HepG2 (cell line): ENCODE data around the gene JMJD6. TPM values are rescaled to one million over a fixed set of nuclear protein-coding genes. Genes with fewer than 3 reads are reported as not detected.

ENCODE experiments used
- ARNT ChIP-seq: fragments of 450-650 bp; IDR thresholded peaks from 2 replicates; pipeline ENCODE4 v1.6.1; 2017
- BCL3 ChIP-seq: sonication (generic); formaldehyde crosslinking; IDR thresholded peaks from 2 replicates; pipeline ENCODE4 v1.5.1; 2020; ENCODE audit warnings: mild to moderate bottlenecking, missing genetic modification reagents, moderate library complexity
- BHLHE40 ChIP-seq: IDR thresholded peaks from 2 replicates; pipeline ENCODE4 v1.6.1; 2011; ENCODE audit warnings: low read length, improper control_type of control experiment
- CTCF ChIP-seq: sonication (generic); formaldehyde crosslinking; IDR thresholded peaks from 2 replicates; pipeline ENCODE4 v1.5.0; 2020; ENCODE audit warnings: mild to moderate bottlenecking, missing genetic modification reagents, moderate library complexity
- E2F5 ChIP-seq: sonication (generic); formaldehyde crosslinking; conservative IDR thresholded peaks from 2 replicates; pipeline ENCODE4 v1.4.0; 2020; ENCODE audit warnings: missing genetic modification reagents
- GABPA ChIP-seq, 2 experiments: IDR thresholded peaks; 2 replicates each; pipeline ENCODE4 v1.6.1; 2011 to 2016; ENCODE audit warnings: low read depth in 2 of 2, low read length in 1 of 2, missing biosample characterization in 1 of 2, missing genetic modification characterization in 1 of 2
- IRX3 ChIP-seq: sonication (generic); formaldehyde crosslinking; IDR thresholded peaks from 2 replicates; pipeline ENCODE4 v1.8.1; 2023; ENCODE audit warnings: mild to moderate bottlenecking, low read depth, missing genetic modification reagents, borderline replicate concordance
- MAZ ChIP-seq, 2 experiments: sonication (generic) in 1 of 2; formaldehyde crosslinking in 1 of 2; IDR thresholded peaks; 2 replicates each; pipeline versions ENCODE4 v1.5.0 to v1.6.1; 2012 to 2020; ENCODE audit warnings: low read depth in 2 of 2, mild to moderate bottlenecking in 2 of 2, borderline replicate concordance in 1 of 2, improper control_type of control experiment in 1 of 2, low read length in 1 of 2, missing genetic modification reagents in 1 of 2, moderate library complexity in 1 of 2
- MED1 ChIP-seq: sonication (generic); formaldehyde crosslinking; IDR thresholded peaks from 2 replicates; pipeline ENCODE4 v1.4.0; 2020; ENCODE audit warnings: missing genetic modification reagents
- NR0B2 ChIP-seq: sonication (generic); formaldehyde crosslinking; IDR thresholded peaks from 2 replicates; pipeline ENCODE4 v1.4.0; 2020; ENCODE audit warnings: mild to moderate bottlenecking, missing genetic modification reagents
- PAF1 ChIP-seq: IDR thresholded peaks from 2 replicates; pipeline ENCODE4 v1.6.1; 2016; ENCODE audit warnings: missing genetic modification reagents, missing compliant biosample characterization
- SKI ChIP-seq: fragments of 450-650 bp; IDR thresholded peaks from one replicate; pipeline ENCODE4 v1.6.1; 2018; ENCODE audit warnings: mild to moderate bottlenecking; ENCODE audit not compliant: partially characterized antibody
- SP5 ChIP-seq: IDR thresholded peaks from 2 replicates; pipeline ENCODE4 v1.6.1; 2016; ENCODE audit warnings: low read depth, borderline replicate concordance
- TEF ChIP-seq: sonication (generic); formaldehyde crosslinking; IDR thresholded peaks from 2 replicates; pipeline ENCODE4 v1.5.0; 2020; ENCODE audit warnings: missing genetic modification reagents
- TGIF2 ChIP-seq: IDR thresholded peaks from 2 replicates; pipeline ENCODE4 v1.6.1; 2016; ENCODE audit warnings: control low read depth, missing compliant biosample characterization
- ZBTB34 ChIP-seq: sonication (generic); formaldehyde crosslinking; IDR thresholded peaks from 2 replicates; pipeline ENCODE4 v1.8.0; 2022; ENCODE audit warnings: mild to moderate bottlenecking, missing genetic modification reagents
- ZNF337 ChIP-seq: sonication (generic); formaldehyde crosslinking; IDR thresholded peaks from 2 replicates; pipeline ENCODE4 v1.5.1; 2020; ENCODE audit warnings: missing genetic modification reagents, low read depth, mild to moderate bottlenecking, borderline replicate concordance
- ZNF354B ChIP-seq: sonication (generic); formaldehyde crosslinking; IDR thresholded peaks from 2 replicates; pipeline ENCODE4 v1.8.0; 2022; ENCODE audit warnings: mild to moderate bottlenecking, missing genetic modification reagents
- ZNF879 ChIP-seq: sonication (generic); formaldehyde crosslinking; IDR thresholded peaks from 2 replicates; pipeline ENCODE4 v1.8.1; 2023; ENCODE audit warnings: missing genetic modification reagents
- polyA plus RNA-seq, 8 experiments: library from polyadenylated mRNA; depleted of rRNA in 3 of 8; stranded (reverse) in 7 of 8; unstranded in 1 of 8; fragments of >200 nt; fragmentation: Illumina TruSeq in 4 of 8; extraction: Trizol in 4 of 8; gene quantifications; 2 replicates each; pipeline versions ENCODE4 v1.2.1 to v1.2.3, GENCODE V29; 2011 to 2016; ENCODE audit warnings: low read depth in 4 of 8, missing spikeins in 1 of 8, mixed read lengths in 1 of 8; ENCODE audit not compliant: insufficient read depth in 1 of 8
- total RNA-seq, 5 experiments: library from RNA; depleted of rRNA; stranded (reverse); fragments of >200 nt; fragmentation: Illumina TruSeq; extraction: Trizol; gene quantifications; 2 replicates each; pipeline ENCODE4 v1.2.3, GENCODE V29; 2016; ENCODE audit warnings: low read depth in 1 of 5

The JMJD6 gene
- total and polyA plus RNA-seq, 2 of the 13 experiments (the other 11 are each of a cell fraction or from before 2014, with no cell fraction given), result 33.6 to 41.0 TPM

GRCh38 chr17:76736349-76737081 lies 10.1 kb upstream of the JMJD6 start (continued):
- peak; percentile 14; the same call in 1 of the 2 replicates for TF ChIP-seq BCL3
- TF ChIP-seq NR0B2 (CRISPR knock-in tag), result 0 out of 2 replicates have a peak, but pooled peaks have one; percentile 13
- no peak for TF ChIP-seq BHLHE40
- no peak for TF ChIP-seq ZBTB34
- TF ChIP-seq TGIF2 (CRISPR knock-in tag), result peak; percentile 49
- peak; percentile 52 for TF ChIP-seq SP5 (CRISPR knock-in tag)
- no peak for TF ChIP-seq ZNF337 (CRISPR knock-in tag)
- peak; percentile 82 for TF ChIP-seq MAZ (IDR thresholded peaks at IDR 0.05; ENCODE audit: borderline replicate concordance, low read depth, low read length)
- TF ChIP-seq MAZ (CRISPR knock-in tag; IDR thresholded peaks at IDR 0.05; ENCODE audit: low read depth), result no peak; the same call in 1 of the 2 replicates
- TF ChIP-seq TEF (CRISPR knock-in tag), result no peak
- TF ChIP-seq IRX3, result 0 out of 2 replicates have a peak, but pooled peaks have one; percentile 27
- peak; percentile 67 for TF ChIP-seq MED1
- TF ChIP-seq PAF1, result peak; percentile 87; the same call in 1 of the 2 replicates
- TF ChIP-seq ZNF354B (CRISPR knock-in tag), result 0 out of 2 replicates have a peak, but pooled peaks have one; percentile 11
- peak; percentile 50 for TF ChIP-seq CTCF (CRISPR knock-in tag)
- TF ChIP-seq SKI, result peak; percentile 70
- TF ChIP-seq E2F5 (CRISPR knock-in tag), result peak; percentile 20; the same call in 1 of the 2 replicates
- 0 out of 2 replicates have a peak, but pooled peaks have one; percentile 22 for TF ChIP-seq GABPA (IDR thresholded peaks at IDR 0.05; ENCODE audit: low read depth, low read length)
- TF ChIP-seq GABPA (CRISPR knock-in tag; IDR thresholded peaks at IDR 0.05; ENCODE audit: low read depth), result no peak
- TF ChIP-seq ZNF879 (CRISPR knock-in tag), result 0 out of 2 replicates have a peak, but pooled peaks have one; percentile 21
- TF ChIP-seq ARNT, result no peak
